Measurements from ENCODE around the gene ASAP3.
"Not testable (repeated sequence)": the region's sequence is repeated elsewhere in the genome, so short reads cannot be mapped to it uniquely, and the experiment has no call there.

ASAP3 gene

GRCh38 chr1:23506376-23507107, 22.6 kb upstream of the ASAP3 start:
- DNase-seq, result no peak
- H3K36me3 ChIP-seq, result no peaks in the 10 kb centered on the region
- H3K27ac ChIP-seq, result no peak overlapping the region
- no peak for TF ChIP-seq CTCF (IDR thresholded peaks at IDR 0.05)
- no peaks in the 10 kb centered on the region for H3K9me3 ChIP-seq
- H3K4me3 ChIP-seq, result no peak overlapping the region
- H3K4me1 ChIP-seq, result no peaks in the 10 kb centered on the region
- intact Hi-C loops (cut with DNase I; ENCODE audit: low total_unique reads), result no loop called here
- H3K27me3 ChIP-seq, result no peaks in the 10 kb centered on the region

GRCh38 chr1:23505851-23506250, 21.9 kb upstream of the ASAP3 start:
- no peak for DNase-seq
- Histone ChIP-seq H3K27me3 (no peaks in the 10 kb centered on the region), H3K4me1 (no peaks in the 10 kb centered on the region), H3K36me3 (no peaks in the 10 kb centered on the region), H3K9me3 (no peaks in the 10 kb centered on the region), H3K27ac (no peak overlapping the region), H3K4me3 (no peak overlapping the region)
- TF ChIP-seq CTCF (IDR thresholded peaks at IDR 0.05), result no peak
- intact Hi-C loops (cut with DNase I; ENCODE audit: low total_unique reads), result no loop called here

- DNase-seq; H3K27me3 ChIP-seq; H3K36me3 ChIP-seq; H3K4me1 ChIP-seq; H3K9me3 ChIP-seq; H3K4me3 ChIP-seq; H3K27ac ChIP-seq; intact Hi-C loops (cut with DNase I; ENCODE audit: low total_unique reads): not testable (repeated sequence)
Measured at GRCh38 chr1:23504156-23504555, 20.2 kb upstream of the ASAP3 start.

GRCh38 chr1:23502951-23503350, 19.0 kb upstream of the ASAP3 start:
- intact Hi-C loops (cut with DNase I; ENCODE audit: low total_unique reads), result no loop called here
- no peak for TF ChIP-seq CTCF (IDR thresholded peaks at IDR 0.05)
- Histone ChIP-seq H3K27me3 (no peaks in the 10 kb centered on the region), H3K36me3 (no peaks in the 10 kb centered on the region), H3K9me3 (no peaks in the 10 kb centered on the region), H3K4me1 (no peaks in the 10 kb centered on the region), H3K27ac (no peak overlapping the region), H3K4me3 (no peak overlapping the region)
- DNase-seq, result no peak

GRCh38 chr1:23500466-23500865, 16.5 kb upstream of the ASAP3 start:
- intact Hi-C loops (cut with DNase I; ENCODE audit: low total_unique reads), result no loop called here
- Histone ChIP-seq H3K36me3 (no peaks in the 10 kb centered on the region), H3K4me3 (no peak overlapping the region), H3K27ac (no peak overlapping the region), H3K9me3 (no peaks in the 10 kb centered on the region), H3K27me3 (no peaks in the 10 kb centered on the region), H3K4me1 (no peaks in the 10 kb centered on the region)
- TF ChIP-seq CTCF (IDR thresholded peaks at IDR 0.05), result no peak
- no peak for DNase-seq

GRCh38 chr1:23497777-23498439, 13.9 kb upstream of the ASAP3 start:
- DNase-seq, result no peak
- Histone ChIP-seq H3K9me3 (no peaks in the 10 kb centered on the region), H3K4me3 (no peak overlapping the region), H3K4me1 (no peaks in the 10 kb centered on the region), H3K27ac (no peak overlapping the region), H3K36me3 (no peaks in the 10 kb centered on the region), H3K27me3 (no peaks in the 10 kb centered on the region)
- intact Hi-C loops (cut with DNase I; ENCODE audit: low total_unique reads), result loop anchor here (5.0 kb wide), 1 partner anchor 39 kb away; no protein-coding TSS in a partner anchor
- no peak for TF ChIP-seq CTCF (IDR thresholded peaks at IDR 0.05)
